GM10847 (cell line): ENCODE results near the gene ILF3.

Source experiments
- POLR2A ChIP-seq: IDR thresholded peaks from 2 replicates; pipeline ENCODE4 v1.6.1; 2011; ENCODE audit not compliant: insufficient read length; ENCODE audit errors: extremely low read depth

The ILF3 gene

DNA sequence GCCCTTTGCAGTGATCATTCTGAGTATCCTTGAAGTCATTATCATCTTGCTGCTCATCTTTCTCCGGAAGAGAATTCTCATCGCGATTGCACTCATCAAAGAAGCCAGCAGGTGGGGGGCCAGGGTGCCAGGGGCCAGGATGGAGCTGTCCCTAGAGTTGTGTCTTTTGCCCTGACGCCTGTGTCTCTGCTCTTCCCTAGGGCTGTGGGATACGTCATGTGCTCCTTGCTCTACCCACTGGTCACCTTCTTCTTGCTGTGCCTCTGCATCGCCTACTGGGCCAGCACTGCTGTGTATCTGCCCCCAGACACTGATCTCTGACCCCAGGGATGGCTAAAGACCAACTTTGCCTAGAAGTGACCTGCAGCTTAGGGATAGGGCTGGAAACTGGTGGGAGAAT is 19.2 kb upstream of the ILF3 start:
- TF ChIP-seq POLR2A, result no peak

DNA sequence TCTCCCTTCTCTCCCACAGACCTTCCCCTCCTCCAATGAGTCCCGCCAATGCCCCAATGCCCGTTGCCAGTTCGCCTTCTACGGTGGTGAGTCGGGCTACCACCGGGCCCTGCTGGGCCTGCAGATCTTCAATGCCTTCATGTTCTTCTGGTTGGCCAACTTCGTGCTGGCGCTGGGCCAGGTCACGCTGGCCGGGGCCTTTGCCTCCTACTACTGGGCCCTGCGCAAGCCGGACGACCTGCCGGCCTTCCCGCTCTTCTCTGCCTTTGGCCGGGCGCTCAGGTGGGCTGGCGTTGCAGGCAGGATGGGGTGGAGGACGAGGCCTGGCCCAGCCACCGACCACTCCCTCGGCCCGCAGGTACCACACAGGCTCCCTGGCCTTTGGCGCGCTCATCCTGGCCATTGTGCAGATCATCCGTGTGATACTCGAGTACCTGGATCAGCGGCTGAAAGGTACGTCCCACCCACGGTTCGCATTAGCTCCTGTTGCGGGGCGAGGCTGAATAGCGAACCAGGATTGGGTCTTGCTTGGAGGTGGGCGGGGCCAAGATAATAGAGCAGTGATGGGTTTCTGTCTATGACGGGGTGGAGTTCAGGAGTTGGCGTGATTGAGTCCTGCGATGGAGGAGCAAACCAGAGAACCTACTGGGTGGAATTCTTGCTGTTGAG is 17.7 kb upstream of the ILF3 start:
- TF ChIP-seq POLR2A, result no peak

DNA sequence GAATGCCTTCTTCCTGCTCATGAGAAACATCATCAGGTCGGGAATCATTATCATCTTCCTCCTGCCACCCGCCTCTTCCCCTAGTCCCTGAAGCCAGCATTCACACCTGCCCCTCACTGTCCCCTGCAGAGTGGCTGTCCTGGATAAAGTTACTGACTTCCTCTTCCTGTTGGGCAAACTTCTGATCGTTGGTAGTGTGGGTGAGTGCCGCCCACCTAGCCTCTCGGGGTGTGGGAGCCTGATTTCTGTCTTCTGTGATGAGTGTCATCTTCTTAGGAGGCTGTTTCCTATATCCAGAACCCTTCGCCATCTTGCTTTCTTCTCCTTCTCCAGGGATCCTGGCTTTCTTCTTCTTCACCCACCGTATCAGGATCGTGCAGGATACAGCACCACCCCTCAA is 16.3 kb upstream of the ILF3 start:
- no peak for TF ChIP-seq POLR2A

DNA sequence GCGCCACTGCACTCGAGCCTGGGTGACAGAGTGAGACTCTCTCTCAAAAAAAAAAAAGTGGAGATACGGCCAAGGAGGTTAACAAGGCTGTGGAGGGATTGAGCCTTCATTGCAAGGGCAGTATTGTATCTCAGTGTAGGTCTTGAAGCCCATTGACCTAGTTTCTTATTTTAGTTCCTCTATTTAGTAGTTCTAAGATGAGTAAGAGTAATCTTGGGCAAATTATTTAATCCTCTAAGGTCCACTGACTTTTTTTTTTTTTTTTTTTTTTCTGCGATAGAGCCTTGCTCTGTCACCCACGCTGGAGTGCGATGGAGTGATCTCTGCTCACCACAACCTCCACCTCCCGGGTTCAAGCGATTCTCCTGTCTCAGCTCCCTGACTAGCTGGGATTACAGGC is 14.3 kb upstream of the ILF3 start:
- TF ChIP-seq POLR2A, result no peak

DNA sequence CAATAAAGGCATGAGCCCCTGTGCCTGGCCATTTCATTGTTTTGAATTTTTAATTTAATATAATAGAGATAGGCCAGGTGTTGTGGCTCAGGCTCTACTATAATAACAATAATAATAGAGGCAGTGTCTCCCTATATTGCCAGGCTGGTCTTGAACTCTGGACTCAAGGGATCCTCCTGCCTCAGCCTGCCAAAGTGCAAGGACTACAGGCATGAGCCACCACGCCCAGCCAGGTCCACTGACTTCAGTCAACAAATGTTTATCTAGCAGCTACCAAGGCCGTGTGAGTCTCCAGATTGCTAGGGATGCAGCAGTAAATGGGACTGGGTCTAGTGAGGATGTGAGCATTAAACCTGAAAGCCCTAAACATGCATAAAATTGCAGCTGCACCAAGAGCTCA is 13.8 kb upstream of the ILF3 start:
- TF ChIP-seq POLR2A, result no peak

DNA sequence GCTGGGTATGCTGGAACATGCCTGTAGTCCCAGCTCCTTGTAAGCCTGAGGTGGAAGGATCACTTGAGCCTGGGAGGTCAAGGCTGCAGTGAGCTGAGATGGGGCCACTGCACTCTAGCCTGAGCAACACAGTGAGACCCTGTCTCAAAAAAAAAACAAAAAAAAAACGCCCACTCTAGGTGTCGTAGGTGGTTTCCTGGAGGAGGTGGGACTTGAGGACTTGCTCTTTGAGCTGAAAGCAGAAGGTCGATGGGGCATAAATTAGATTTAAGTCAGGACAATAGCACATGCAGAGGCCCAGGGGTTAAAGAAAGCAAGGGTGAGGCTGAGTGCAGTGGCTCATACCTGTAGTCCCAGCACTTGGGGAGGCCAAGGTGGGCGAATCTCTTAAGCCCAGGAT is 12.9 kb upstream of the ILF3 start:
- no peak for TF ChIP-seq POLR2A

DNA sequence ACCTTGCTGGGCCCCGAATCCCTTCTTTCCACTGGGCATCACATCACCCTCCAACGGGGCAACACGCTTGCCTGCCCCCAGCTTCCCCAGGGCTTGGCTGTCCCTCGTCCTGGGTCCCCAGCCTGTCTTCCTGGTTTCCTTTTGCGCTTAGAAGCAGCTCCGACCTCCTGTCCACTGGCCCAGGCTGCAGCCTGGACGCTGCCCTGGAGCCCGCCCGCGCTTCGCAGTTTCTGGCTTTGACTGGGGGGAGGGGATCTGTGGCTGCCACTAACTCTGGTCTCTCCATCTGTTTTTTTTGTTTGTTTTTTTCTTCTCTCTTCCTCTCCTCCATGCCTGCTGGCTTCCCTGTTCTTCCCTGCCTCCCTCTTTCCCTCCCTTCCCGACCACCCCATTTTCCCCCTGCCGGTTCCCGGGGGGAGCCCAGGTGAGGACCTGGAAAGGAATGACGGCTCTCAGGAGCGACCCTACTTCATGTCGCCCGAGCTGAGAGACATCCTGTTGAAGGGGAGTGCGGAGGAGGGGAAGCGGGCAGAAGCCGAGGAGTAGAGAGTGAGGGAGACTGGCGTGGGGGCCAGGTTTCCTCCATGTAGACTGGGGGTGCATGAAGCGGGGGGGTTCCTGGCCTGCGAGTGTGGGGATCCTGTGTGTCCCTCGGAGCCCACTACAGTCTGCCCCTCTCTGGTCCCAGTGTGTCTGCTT is 11.5 kb upstream of the ILF3 start:
- no peak for TF ChIP-seq POLR2A

DNA sequence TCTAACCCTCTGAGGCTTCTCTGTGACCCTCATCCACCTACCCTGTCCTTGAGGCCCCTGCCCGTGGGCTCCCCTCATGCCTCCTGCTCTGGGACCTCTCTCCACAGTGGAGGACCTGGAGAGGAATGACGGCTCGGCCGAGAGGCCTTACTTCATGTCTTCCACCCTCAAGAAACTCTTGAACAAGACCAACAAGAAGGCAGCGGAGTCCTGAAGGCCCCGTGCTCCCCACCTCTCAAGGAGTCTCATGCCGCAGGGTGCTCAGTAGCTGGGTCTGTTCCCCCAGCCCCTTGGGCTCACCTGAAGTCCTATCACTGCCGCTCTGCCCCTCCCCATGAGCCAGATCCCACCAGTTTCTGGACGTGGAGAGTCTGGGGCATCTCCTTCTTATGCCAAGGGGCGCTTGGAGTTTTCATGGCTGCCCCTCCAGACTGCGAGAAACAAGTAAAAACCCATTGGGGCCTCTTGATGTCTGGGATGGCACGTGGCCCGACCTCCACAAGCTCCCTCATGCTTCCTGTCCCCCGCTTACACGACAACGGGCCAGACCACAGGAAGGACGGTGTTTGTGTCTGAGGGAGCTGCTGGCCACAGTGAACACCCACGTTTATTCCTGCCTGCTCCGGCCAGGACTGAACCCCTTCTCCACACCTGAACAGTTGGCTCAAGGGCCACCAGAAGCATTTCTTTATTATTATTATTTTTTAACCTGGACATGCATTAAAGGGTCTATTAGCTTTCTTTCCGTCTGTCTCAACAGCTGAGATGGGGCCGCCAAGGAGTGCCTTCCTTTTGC is 10.8 kb upstream of the ILF3 start:
- TF ChIP-seq POLR2A, result no peak

DNA sequence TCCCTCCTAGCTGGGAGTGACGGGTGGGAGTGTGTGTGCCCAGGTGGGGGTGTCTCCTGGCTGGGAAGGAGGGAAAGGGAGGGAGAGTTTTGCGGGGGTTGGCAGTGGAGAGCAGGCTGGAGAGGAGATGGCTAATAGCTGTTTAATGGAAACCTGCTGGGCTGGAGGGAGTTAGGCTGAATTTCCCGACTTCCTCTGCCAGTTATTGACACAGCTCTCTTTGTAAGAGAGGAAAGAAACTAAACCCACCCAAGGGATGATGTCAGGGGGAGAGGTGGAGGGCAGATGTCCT is 10.2 kb upstream of the ILF3 start:
- TF ChIP-seq POLR2A, result no peak

DNA sequence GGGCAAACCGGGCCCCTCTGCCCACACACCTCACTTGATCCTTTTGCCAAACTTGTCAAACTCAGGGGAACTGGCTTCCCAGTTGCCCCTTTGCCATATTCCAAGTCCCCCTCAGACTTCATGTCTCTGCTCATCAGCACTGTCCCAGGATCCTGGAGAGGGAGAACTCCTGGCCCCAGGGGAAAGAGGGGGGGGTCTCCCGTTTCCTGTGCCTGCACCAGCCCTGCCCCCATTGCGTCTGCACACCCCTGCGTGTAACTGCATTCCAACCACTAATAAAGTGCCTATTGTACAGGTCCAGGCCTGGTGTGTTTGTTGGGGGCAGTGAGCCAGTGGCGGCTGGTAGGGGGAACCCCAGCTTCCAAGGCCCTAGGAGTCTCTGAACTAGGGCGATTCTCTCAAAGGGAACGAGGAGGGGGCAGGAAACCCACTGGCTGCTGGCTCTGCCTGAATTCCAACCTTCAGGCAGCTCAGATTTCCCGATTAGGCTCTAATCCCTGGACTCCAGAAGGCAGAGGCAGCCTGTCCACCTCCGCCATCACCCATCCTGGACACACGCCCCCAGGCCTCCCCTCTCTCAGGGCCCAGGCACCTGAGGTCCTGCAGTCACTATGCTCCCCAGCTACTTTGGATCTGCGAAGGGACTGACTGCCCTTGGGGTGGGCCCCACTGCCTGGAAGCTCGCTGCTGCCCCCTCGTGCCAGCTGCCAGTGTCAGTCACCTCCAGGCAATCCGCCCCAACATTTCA is 9.7 kb upstream of the ILF3 start:
- TF ChIP-seq POLR2A, result no peak

DNA sequence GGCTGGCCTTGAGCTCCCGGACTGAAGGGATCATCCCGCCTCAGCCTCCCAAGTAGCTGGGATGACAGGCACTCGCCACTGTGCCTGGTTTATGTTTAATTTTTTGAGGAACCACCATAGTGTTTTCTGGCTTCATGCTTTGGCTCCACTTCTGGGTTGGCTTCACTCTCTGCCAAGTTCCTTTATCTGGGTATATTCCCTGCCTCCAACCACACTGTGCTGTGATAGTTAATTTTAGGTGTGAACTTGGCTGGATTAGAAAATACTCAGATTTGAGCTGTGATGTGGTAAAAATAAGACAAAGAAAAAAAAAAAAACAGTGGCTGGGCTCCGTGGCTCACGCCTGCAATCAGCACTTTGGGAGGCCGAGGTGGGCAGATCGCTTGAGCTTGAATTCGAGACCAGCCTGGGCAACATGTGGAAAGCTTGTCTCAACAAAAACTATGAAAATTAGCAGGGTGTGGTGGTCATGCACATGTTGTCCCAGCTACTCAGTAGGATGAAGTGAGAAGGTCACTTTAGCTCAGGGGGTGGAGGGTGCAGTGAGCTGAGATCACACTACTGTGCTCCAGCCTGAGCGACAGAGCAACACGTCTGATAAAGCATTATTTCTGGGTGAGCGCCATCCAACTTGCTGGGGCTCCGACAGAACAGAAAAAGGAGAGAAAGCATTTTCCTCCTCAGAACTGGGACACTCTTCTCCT is 7.5 kb upstream of the ILF3 start:
- TF ChIP-seq POLR2A, result no peak

DNA sequence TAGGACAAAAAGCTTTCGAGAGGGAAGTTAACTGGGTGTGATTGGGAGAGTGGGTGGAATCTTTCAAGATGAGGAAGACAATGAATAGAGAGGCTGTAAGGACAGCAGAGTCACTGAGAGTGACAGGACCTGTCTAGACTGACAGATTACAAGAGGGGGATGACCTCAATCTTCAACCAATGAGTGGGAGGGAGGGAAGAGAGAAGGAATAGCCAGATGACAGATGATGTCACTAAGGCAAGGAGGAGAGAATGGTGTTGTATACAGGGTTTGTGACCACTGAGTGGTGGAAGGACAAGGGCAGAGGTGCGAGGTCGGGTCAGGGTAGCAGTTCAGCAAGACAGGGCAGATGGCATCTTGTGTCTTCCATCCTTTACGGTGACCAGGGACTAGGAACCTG is 5.8 kb upstream of the ILF3 start:
- no peak for TF ChIP-seq POLR2A

DNA sequence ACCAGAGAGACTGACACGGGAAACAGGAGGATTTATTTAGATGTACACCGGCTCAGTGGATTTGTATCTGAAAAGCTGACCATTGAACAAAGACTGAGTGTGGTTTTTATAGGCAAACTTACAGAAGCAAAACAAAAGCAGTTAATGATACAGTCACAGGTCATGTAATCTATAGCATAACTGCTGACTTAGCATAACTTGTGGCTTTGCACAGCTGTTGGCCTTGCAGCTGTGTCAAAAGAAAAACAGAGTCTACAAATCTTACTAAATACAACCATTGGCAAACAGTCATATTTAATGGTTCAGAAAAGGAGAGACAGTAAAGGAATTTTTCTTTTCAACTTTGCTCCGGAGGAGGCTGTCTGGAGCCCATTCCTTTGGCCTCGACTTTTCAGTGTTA is 2.3 kb upstream of the ILF3 start:
- TF ChIP-seq POLR2A, result no peak

DNA sequence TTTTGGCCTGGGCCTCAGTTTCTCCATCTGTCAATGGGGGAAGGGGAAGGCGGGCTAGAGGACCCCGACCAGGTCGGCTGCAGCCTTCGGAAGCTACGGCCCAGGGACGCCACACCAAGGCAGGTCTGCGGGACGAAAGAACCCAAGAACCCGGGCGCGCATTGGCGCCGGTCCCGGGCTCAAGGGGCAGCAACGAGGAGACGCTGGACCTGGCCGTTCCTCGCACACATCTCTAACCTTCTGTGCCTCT is 739 bp upstream of the ILF3 start:
- TF ChIP-seq POLR2A, result no peak

DNA sequence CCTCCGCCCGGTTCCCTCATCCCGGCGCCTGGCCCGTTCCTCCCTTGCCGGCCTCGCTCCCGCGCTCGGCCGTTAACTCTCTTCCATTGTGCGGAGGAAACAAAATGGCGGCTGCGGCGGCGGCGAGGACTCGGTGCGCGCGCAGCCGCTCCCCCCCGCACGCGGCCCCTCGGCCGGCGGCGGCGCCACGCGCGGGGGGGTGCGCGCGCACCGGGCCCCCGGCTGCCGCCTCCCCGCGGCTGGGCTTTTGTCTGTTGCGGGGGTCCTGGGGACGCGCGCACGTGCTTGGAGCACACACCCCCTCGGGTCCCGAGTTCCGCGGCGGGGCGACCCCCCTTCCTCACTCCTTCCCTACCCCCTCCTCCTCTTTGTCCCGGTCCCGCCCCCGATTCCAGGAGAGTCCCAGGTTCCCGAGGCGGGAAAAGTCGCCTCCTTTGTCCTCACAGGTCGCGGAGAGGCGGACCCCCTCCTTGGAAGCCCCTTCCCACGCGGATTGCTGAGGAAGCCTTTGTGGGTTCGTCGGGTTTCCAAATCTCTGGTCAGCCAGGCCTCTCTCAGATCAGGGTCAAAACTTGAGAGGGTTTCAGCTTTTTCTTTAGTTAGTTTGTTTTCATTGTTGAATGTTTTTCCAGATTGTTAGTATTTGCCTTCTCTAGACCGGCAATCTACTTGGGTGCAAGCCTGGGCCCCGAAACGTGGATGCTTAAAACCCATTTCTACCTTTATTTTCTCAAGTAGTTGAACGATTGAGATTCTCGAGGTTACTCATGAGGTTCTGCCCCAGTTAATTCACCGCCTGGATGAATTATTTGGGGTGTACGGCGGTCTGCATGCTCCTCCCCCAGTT is 687 bp downstream of the ILF3 start:
- TF ChIP-seq POLR2A, result peak; percentile 24
